ENCODE results near the gene POU3F1.

DNA sequence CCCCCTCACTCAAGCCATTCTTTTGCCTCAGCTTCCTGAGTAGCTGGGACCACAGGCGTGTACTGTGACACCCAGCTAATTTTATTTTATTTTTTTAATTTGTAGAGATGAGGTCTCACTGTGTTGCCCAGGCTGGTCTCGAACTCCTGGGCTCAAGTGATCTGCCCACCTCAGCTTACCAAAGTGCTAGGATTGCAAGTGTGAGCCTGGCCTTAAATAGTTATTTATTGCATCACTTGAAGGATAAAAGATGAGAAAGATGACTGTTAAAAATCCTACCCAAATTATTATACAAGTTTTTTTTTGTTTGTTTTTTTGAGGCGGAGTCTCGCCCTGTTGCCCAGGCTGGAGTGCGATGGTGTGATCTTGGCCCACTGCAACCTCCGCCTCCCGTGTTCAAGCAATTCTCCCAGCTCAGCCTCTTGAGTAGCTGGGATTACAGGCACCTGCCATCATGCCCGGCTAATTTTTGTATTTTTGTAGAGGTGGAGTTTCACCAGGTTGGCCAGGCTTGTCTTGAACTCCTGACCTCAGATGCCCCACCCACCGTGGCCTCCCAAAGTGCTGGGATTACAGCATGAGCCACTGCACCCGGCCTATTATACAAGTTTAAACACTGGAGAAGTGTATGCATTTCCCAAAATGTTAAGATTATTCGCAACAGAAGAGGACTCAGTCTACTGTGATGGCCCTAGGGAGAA is 31.7 kb downstream of the POU3F1 start:
- no peak for TF ChIP-seq POLR2A (IDR thresholded peaks at IDR 0.05)
- TF ChIP-seq, protein P1, sequence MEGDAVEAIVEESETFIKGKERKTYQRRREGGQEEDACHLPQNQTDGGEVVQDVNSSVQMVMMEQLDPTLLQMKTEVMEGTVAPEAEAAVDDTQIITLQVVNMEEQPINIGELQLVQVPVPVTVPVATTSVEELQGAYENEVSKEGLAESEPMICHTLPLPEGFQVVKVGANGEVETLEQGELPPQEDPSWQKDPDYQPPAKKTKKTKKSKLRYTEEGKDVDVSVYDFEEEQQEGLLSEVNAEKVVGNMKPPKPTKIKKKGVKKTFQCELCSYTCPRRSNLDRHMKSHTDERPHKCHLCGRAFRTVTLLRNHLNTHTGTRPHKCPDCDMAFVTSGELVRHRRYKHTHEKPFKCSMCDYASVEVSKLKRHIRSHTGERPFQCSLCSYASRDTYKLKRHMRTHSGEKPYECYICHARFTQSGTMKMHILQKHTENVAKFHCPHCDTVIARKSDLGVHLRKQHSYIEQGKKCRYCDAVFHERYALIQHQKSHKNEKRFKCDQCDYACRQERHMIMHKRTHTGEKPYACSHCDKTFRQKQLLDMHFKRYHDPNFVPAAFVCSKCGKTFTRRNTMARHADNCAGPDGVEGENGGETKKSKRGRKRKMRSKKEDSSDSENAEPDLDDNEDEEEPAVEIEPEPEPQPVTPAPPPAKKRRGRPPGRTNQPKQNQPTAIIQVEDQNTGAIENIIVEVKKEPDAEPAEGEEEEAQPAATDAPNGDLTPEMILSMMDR (IDR thresholded peaks at IDR 0.05), result no peak

Data from Peyer's patch (tissue), 4 donors.